ENCODE measurements around the gene HINFP.

The HINFP gene
- long read RNA-seq, transcript HINFP-201 (10 exons, 3,163 nt): major isoform, 103 of 170 reads
- long read RNA-seq, partial matches to known transcripts: 18 of 170 reads
- long read RNA-seq, other reads (novel, unspliced or antisense): 48 of 170 reads

GRCh38 chr11:119121008-119121810, at the start of gene HINFP:
Gene HINFP, plus strand, starts transcription at chr11:119121580. Its CDS starts 5,365 bp downstream, at chr11:119126945.
- peak within 1 kb of the TSS; percentile 94 for H3K4me3 ChIP-seq (replicated peaks; ENCODE audit: insufficient read depth, low read length)
- H3K27me3 ChIP-seq (ENCODE audit: insufficient read depth, poor library complexity, severe bottlenecking): no peaks in the 10 kb centered on the region
- peak; percentile 99 to 100 for DNase-seq (ENCODE audit: low read depth in 1 of 2, low spot score in 1 of 2)
- TF ChIP-seq, protein P1, sequence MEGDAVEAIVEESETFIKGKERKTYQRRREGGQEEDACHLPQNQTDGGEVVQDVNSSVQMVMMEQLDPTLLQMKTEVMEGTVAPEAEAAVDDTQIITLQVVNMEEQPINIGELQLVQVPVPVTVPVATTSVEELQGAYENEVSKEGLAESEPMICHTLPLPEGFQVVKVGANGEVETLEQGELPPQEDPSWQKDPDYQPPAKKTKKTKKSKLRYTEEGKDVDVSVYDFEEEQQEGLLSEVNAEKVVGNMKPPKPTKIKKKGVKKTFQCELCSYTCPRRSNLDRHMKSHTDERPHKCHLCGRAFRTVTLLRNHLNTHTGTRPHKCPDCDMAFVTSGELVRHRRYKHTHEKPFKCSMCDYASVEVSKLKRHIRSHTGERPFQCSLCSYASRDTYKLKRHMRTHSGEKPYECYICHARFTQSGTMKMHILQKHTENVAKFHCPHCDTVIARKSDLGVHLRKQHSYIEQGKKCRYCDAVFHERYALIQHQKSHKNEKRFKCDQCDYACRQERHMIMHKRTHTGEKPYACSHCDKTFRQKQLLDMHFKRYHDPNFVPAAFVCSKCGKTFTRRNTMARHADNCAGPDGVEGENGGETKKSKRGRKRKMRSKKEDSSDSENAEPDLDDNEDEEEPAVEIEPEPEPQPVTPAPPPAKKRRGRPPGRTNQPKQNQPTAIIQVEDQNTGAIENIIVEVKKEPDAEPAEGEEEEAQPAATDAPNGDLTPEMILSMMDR (IDR thresholded peaks at IDR 0.05; ENCODE audit: insufficient read depth, low read length): no peak
- TF ChIP-seq REST (IDR thresholded peaks at IDR 0.05; ENCODE audit: insufficient replicate concordance, low read depth): no peak
- peak; percentile 19; the same call in 1 of the 2 replicates for TF ChIP-seq SPI1 (IDR thresholded peaks at IDR 0.05; ENCODE audit: borderline replicate concordance, low read depth)
- peak; percentile 64; the same call in 1 of the 2 replicates for TF ChIP-seq GABPA (IDR thresholded peaks at IDR 0.05; ENCODE audit: low read depth)
- peak; percentile 84 for TF ChIP-seq POLR2AphosphoS5 (IDR thresholded peaks at IDR 0.05; ENCODE audit: low read depth)
- H3K27ac ChIP-seq (replicated peaks): peak within 1 kb of the TSS; percentile 73

DNA sequence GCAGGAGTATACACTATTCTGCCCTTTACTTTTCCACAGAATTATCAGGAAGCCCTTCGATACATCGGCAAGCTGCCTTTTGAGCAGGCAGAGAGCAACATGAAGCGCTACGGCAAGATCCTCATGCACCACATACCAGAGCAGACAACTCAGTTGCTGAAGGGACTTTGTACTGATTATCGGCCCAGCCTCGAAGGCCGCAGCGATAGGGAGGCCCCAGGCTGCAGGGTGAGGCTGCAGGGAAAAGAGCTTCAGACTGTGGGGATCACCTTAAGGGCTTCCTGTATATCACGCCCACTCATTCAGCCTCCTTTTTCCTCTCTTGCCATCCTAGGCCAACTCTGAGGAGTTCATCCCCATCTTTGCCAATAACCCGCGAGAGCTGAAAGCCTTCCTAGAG, 43.5 kb upstream of the HINFP start:
- DNase-seq (ENCODE audit: low read depth in 1 of 2, low spot score in 1 of 2): no peak
- Histone ChIP-seq H3K27ac (replicated peaks) (no peak overlapping the region), H3K4me3 (replicated peaks; ENCODE audit: insufficient read depth, low read length) (no peak overlapping the region), H3K27me3 (ENCODE audit: insufficient read depth, poor library complexity, severe bottlenecking) (no peaks in the 10 kb centered on the region)
- no peak for TF ChIP-seq REST (IDR thresholded peaks at IDR 0.05; ENCODE audit: insufficient replicate concordance, low read depth)
- no peak for TF ChIP-seq SPI1 (IDR thresholded peaks at IDR 0.05; ENCODE audit: borderline replicate concordance, low read depth)
- no peak for TF ChIP-seq POLR2AphosphoS5 (IDR thresholded peaks at IDR 0.05; ENCODE audit: low read depth)
- TF ChIP-seq GABPA (IDR thresholded peaks at IDR 0.05; ENCODE audit: low read depth): no peak
- TF ChIP-seq, protein P1 (IDR thresholded peaks at IDR 0.05; ENCODE audit: insufficient read depth, low read length): no peak

GRCh38 chr11:119078675-119079420, 42.5 kb upstream of the HINFP start:
- no peaks in the 10 kb centered on the region for H3K27me3 ChIP-seq (ENCODE audit: insufficient read depth, poor library complexity, severe bottlenecking)
- H3K4me3 ChIP-seq (replicated peaks; ENCODE audit: insufficient read depth, low read length): no peak overlapping the region
- H3K27ac ChIP-seq (replicated peaks): no peak overlapping the region
- TF ChIP-seq POLR2AphosphoS5 (IDR thresholded peaks at IDR 0.05; ENCODE audit: low read depth) (no peak), SPI1 (IDR thresholded peaks at IDR 0.05; ENCODE audit: borderline replicate concordance, low read depth) (no peak), GABPA (IDR thresholded peaks at IDR 0.05; ENCODE audit: low read depth) (no peak), REST (IDR thresholded peaks at IDR 0.05; ENCODE audit: insufficient replicate concordance, low read depth) (no peak)
- TF ChIP-seq, protein P1 (IDR thresholded peaks at IDR 0.05; ENCODE audit: insufficient read depth, low read length): no peak
- no peak for DNase-seq (ENCODE audit: low read depth in 1 of 2, low spot score in 1 of 2)

All from HL-60 (cell line).